ENCODE measurements around the gene CLDN6. TPM values are rescaled to one million over a fixed set of nuclear protein-coding genes. Genes with fewer than 3 reads are reported as not detected.

Gene CLDN6
- total and polyA plus RNA-seq, 9 of the 15 experiments (the other 6 are each of a cell fraction or from before 2014, with no cell fraction given): 0.22 to 0.75 (median 0.38) TPM; not detected in 3

DNA sequence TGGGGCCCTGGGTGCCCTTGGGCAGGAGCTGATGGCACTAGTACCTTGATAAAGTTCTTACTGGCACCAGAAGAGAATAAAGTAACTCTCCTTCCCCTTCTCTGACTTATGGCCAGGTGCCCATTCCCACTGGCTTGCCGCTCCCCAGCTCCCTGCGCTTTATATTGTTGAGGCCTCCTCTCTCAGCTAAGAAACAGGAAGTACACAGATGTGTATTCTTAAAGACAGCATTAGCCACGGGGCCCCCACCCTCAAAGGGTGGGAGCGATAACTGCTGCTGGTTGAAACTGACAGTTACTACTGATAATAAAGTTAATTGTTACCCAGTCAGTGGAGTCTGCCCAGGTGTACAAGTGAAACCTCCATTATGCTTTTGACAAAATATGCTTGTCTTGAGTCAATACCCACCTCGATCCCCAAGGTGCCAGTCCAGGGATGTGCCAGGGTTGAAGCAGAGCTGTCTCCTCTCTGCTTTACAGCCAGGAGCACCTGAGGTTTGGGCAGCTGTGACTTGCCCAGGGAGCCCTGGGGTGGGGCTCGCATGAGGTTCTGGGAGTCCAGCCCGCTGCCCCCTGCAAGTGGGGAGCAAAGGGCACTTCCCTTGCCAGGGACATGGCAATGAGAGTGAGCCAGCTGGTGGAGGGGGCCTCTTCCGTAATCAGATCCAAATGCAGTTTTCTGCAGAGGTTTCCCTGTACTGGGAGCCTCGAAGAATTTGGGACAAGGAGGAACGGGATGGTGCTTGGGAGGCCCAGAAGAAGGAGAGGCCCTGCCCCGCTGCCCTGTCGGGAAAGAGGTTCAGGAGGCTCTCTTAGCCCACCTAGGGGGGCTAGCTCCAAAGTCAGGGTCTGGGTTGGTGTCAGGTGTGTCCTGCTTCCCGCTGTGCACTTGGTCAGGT lies 10.7 kb downstream of the CLDN6 start (continued):
- TF ChIP-seq, protein P1, sequence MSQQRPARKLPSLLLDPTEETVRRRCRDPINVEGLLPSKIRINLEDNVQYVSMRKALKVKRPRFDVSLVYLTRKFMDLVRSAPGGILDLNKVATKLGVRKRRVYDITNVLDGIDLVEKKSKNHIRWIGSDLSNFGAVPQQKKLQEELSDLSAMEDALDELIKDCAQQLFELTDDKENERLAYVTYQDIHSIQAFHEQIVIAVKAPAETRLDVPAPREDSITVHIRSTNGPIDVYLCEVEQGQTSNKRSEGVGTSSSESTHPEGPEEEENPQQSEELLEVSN (IDR thresholded peaks at IDR 0.05; ENCODE audit: borderline replicate concordance in 1 of 2, extremely low read depth in 1 of 2, insufficient read depth in 1 of 2, insufficient read length in 1 of 2, low read depth in 1 of 2, low read length in 1 of 2, poor library complexity in 1 of 2, severe bottlenecking in 1 of 2): peak in 1 of 2 experiments; percentile 39
- TF ChIP-seq PHB2 (IDR thresholded peaks at IDR 0.05; ENCODE audit: low read depth) (no peak), DPF2 (IDR thresholded peaks at IDR 0.05) (peak; percentile 53), TARDBP (IDR thresholded peaks at IDR 0.05) (no peak), MEIS2 (IDR thresholded peaks at IDR 0.05; ENCODE audit: partially characterized antibody) (peak; percentile 45), HSF4 (CRISPR knock-in tag; IDR thresholded peaks at IDR 0.05; ENCODE audit: borderline replicate concordance) (peak; percentile 6; the same call in 1 of the 2 replicates), DMBX1 (CRISPR knock-in tag; IDR thresholded peaks at IDR 0.05; ENCODE audit: borderline replicate concordance) (peak; percentile 41; the same call in 1 of the 2 replicates), MAFK (IDR thresholded peaks at IDR 0.05; ENCODE audit: low read length) (no peak), POLR2G (IDR thresholded peaks at IDR 0.05; ENCODE audit: low read depth, low read length) (peak; percentile 35; the same call in 1 of the 2 replicates)
- TF ChIP-seq, protein P2, sequence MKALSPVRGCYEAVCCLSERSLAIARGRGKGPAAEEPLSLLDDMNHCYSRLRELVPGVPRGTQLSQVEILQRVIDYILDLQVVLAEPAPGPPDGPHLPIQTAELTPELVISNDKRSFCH (CRISPR knock-in tag; IDR thresholded peaks at IDR 0.05): no peak
- TF ChIP-seq, protein P2 (tag; IDR thresholded peaks at IDR 0.05): 0 out of 2 replicates have a peak, but pooled peaks have one; percentile 19

Data from K562 (cell line).